Epidermal melanocyte (primary cell): ENCODE measurements around the gene CYP27C1.
"Not testable (repeated sequence)": the region's sequence is repeated elsewhere in the genome, so short reads cannot be mapped to it uniquely, and the experiment has no call there.

Source experiments
- DNase-seq: peaks from one replicate; pipeline ENCODE4 v3.0.0; 2011; ENCODE audit warnings: low spot score; ENCODE audit not compliant: insufficient read length

CYP27C1 gene

GRCh38 chr2:127224135-127224534 is 4.0 kb upstream of the CYP27C1 start:
- DNase-seq = not testable (repeated sequence)

GRCh38 chr2:127220768-127221527 is 849 bp upstream of the CYP27C1 start:
- DNase-seq = no peak

GRCh38 chr2:127219171-127220070 is 678 bp downstream of the CYP27C1 start:
- DNase-seq = no peak

GRCh38 chr2:127218812-127219170 is 1.3 kb downstream of the CYP27C1 start:
- no peak for DNase-seq

GRCh38 chr2:127217470-127218325 is 2.4 kb downstream of the CYP27C1 start:
- no peak for DNase-seq

GRCh38 chr2:127216593-127216992 is 3.5 kb downstream of the CYP27C1 start:
- DNase-seq = no peak

- no peak for DNase-seq
These were observed 4.0 kb downstream of the CYP27C1 start for GRCh38 chr2:127216095-127216494.

GRCh38 chr2:127214201-127214600 is 5.9 kb downstream of the CYP27C1 start:
- not testable (repeated sequence) for DNase-seq

DNA sequence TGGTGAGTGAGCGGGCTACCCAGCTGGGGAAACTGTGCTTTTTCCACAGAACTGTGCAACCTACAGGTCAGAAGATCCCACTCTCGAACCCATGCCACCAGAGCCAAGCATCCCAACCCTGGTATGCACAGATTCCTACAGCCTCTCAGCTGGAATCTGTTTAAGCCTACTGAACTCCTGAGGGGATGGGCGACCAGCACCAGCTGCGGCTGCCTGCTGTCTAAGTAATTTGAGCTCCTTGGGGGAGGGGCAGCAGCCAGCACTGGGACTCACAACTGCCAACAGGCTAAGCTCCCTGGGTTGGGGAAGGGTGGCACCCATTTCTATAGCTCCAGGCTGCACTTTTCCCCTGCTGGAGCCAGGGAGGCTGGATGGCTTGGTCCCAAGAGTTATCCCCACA is 11.8 kb downstream of the CYP27C1 start:
- DNase-seq = no peak

DNA sequence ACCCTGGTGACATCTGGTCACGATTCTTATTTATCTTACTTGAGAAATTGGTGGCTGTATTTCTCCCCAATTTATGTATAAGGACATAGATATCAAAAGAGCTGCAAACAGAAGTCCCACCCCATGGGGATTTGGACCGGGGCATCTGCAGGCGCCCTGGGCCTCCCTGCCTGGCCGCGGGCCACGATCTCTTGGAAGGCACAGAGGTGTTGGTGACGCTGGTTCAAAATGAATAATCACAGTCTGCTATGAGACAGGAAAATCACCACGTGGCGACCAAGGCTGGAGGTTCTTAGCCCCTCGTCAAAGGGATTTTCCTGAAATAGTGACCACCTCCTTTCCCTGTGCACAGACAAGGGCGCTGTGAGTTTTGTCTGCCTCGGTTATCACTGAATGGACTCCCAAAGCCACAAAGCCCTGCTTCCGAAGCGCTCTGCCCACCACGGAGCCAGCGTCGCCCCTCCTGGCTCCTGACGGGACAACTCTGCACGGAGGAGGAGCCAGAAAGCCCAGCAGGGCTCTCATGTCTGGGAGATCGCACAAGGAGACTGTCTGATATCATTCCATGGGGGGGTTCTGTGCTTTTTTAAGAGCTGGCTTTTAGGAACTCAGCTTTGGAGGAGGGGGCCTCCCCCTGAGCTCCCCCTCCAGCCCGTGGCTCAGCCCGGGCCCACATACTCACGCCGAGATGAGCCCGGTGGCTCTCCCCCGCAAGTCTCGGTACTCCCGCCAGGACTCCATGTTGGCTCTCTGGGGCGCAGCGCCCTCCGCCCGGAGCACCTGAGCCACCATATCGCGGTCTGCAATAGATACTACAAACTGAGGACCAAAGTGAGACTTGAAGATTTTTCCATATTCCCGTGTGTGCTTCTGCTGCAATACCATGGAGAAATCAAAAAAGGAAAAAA is 14.6 kb downstream of the CYP27C1 start:
- DNase-seq = no peak

- DNase-seq = no peak
These were observed 18.6 kb downstream of the CYP27C1 start for GRCh38 chr2:127201452-127201851.

DNA sequence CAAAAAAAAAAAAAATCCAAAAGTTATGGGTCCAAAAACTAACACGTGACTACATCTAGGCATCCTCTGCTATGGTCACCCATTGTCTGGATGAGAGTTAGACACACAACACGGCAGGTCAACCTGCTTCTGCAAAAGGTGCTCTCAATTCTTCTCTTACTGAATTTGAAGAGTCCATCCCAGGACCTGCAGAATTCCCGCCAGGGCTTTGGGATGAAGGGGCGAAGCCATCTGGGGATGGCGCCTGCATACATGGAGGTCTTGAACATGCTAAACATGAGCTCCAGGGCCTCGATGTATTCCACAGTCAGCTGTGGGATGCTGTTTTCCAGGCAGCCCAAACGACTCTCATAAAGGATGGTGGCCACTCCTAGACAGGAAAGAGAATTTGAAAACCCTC is 19.1 kb downstream of the CYP27C1 start:
- DNase-seq = no peak

DNA sequence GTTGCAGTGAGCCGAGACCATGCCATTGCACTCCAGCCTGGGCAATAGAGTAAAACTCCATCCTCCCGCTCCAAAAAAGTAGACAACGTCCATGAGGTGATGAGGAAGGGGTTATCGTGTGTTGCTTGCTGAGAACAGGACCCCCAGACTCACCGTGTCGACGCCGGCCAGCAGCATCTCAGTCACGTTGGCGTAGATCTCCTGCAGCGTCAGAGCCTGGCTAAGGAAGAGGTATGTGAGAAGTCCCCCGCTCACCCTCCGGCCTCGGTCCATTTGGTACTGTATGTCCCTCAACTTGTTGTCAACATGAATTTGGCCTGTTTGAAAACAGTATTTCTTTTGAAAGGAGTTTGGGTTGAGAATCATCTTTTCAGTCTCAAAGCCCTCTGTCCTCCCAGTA is 20.9 kb downstream of the CYP27C1 start:
- no peak for DNase-seq

GRCh38 chr2:127197475-127198385 is 22.4 kb downstream of the CYP27C1 start:
- no peak for DNase-seq

DNA sequence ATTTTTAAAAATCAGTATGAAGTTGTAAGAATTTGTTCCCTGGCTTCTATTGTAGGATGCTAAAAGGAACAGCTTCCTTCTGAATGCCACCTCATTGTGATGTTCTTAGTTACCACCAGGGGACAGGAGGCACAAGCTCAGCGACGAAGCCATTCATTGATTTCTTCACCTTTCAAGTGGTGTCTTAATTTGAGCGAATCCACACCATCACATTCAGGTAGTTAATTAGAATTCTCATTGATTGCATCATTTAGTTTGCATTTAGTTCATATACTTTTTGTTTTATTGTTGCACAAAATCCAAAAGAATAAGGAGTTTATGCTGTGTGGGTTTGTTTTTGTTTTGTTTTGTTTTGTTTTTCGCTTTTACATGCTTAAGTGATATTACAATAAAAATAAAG is 23.1 kb downstream of the CYP27C1 start:
- no peak for DNase-seq

DNA sequence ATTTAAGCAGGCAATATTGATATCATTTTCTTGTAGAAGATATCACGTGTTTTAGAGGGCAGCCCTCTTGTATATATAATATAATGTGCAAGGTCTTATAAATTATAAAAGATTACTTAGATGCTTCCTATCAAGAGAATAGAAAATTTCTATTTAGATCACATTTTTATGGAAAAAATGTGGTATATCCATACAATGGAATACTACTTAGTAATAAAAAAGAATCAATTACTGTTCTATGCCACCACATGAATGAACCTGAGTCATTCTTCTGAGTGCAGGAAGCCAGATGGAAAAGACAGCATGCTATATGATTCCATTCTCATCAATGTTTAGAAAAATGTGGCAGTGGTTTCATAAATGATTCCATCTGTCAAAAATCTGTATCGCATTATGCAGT is 23.6 kb downstream of the CYP27C1 start:
- no peak for DNase-seq

- DNase-seq = no peak
These were observed 24.7 kb downstream of the CYP27C1 start for GRCh38 chr2:127195140-127196074.

DNA sequence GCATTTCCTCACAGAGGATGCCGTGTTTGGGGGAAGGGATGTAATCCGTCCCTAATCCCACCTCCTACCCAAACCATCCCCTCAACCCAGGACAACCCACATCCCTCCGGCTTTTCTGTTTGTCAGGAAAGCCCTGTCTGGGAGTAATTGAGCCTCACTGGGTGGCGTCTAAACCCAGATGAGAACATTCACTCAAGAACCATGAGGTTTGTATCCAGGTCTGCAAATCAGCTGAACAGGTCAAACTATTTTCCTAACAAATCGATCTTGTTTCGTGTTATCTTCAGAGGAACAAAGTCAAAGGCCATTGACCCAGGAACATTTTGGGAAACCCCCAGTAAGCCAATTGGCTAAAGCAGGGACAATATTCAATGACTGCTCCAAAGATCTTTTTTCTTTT is 25.7 kb downstream of the CYP27C1 start:
- DNase-seq = no peak

DNA sequence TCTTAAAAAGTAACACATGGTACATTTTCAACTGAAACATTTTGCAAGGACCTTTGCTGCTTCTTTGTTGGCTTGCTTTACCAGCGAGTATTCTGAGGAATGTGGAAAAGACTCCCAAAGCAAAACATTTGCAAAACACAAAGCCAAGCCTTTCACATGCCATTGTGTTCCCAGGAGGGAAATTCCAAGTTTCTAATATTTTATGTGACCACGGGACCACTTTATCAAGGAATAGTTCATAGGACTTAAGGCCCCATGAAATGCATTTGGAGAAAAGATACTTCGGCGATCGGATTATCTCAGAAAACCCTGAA is 26.2 kb downstream of the CYP27C1 start:
- peak; percentile 76 for DNase-seq
